HG03196 (cell line): ENCODE results near the gene CASP9.
"Not testable (repeated sequence)": the region's sequence is repeated elsewhere in the genome, so short reads cannot be mapped to it uniquely, and the experiment has no call there.

Experiments
- ATAC-seq: cut with Tn5 transposase; IDR thresholded peaks from one replicate; pipeline ENCODE4 v1.9.1; 2021; ENCODE audit not compliant: unreplicated experiment

The CASP9 gene

GRCh38 chr1:15526021-15526489, 2.0 kb upstream of the CASP9 start:
- no peak for ATAC-seq

- peak; percentile 33 for ATAC-seq
Observed at GRCh38 chr1:15525050-15526020, 1.3 kb upstream of the CASP9 start.

GRCh38 chr1:15524283-15525049, 451 bp upstream of the CASP9 start:
- ATAC-seq, result peak; percentile 42

GRCh38 chr1:15523104-15524020, 653 bp downstream of the CASP9 start:
- ATAC-seq, result no peak

GRCh38 chr1:15522551-15522950, 1.5 kb downstream of the CASP9 start:
- no peak for ATAC-seq

- ATAC-seq, result not testable (repeated sequence)
Observed at GRCh38 chr1:15521206-15521906, 2.7 kb downstream of the CASP9 start.

- no peak for ATAC-seq
Observed at GRCh38 chr1:15519625-15520024, 4.4 kb downstream of the CASP9 start.

GRCh38 chr1:15515022-15515663, 8.9 kb downstream of the CASP9 start:
- no peak for ATAC-seq

GRCh38 chr1:15514557-15514956, 9.5 kb downstream of the CASP9 start:
- ATAC-seq, result not testable (repeated sequence)

- ATAC-seq, result no peak
Observed at GRCh38 chr1:15513919-15514318, 10.1 kb downstream of the CASP9 start.

- no peak for ATAC-seq
Observed at GRCh38 chr1:15513192-15513591, 10.8 kb downstream of the CASP9 start.

- no peak for ATAC-seq
Observed at GRCh38 chr1:15510611-15511405, 13.2 kb downstream of the CASP9 start.

- ATAC-seq, result no peak
Observed at GRCh38 chr1:15509586-15509985, 14.4 kb downstream of the CASP9 start.

- ATAC-seq, result no peak
Observed at GRCh38 chr1:15508700-15509487, 15.1 kb downstream of the CASP9 start.

- ATAC-seq, result no peak
Observed at GRCh38 chr1:15507278-15507677, 16.7 kb downstream of the CASP9 start.

- no peak for ATAC-seq
Observed at GRCh38 chr1:15506831-15507230, 17.2 kb downstream of the CASP9 start.

GRCh38 chr1:15504436-15504835, 19.6 kb downstream of the CASP9 start:
- no peak for ATAC-seq
